AG08395 (cell line): Measurements from ENCODE around the gene PROKR1.
"Not testable (repeated sequence)": the region's sequence is repeated elsewhere in the genome, so short reads cannot be mapped to it uniquely, and the experiment has no call there.

Source experiments
- DNase-seq: peaks from one replicate; pipeline ENCODE4 v3.0.0; 2012; ENCODE audit warnings: mixed read lengths, low spot score

PROKR1 gene

DNA sequence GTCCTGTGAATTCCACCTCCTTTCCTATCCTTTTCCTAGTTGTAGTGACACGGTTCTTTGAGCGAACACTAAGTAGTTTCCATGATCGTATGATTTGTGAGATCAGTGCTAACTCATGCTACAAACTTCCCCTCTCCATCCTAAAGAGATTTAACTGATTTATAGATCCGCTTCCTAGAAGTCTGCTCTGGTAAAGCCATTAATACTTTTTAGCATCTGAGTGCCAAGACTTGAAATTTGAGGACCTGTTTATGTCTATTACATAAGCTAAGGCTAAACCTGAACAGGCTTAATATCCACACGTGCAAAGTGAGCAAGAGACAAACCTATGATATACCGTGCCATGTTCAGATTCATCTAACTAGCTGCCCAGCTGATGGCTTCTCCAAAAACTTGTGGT is 14.9 kb downstream of the PROKR1 start:
- DNase-seq: no peak

DNA sequence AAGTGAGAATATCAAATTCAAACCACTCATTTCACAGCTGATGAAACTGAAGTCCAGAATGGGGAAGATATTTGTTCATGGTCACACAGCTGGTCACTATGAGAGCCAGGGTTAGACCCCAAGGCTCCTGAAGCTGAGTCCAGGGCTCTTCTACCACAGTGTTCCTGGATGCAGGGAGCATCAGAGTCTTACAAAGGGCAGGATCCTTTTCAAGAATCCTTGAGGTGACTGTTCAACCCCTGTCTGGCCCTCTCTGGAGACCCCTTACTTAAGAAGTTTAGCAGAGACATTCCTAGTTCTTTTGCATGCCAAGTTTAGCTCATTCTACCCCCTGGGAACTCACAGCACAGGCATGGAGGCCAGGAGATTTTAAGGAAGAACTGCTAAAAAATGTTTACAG is 15.7 kb downstream of the PROKR1 start:
- DNase-seq: no peak

DNA sequence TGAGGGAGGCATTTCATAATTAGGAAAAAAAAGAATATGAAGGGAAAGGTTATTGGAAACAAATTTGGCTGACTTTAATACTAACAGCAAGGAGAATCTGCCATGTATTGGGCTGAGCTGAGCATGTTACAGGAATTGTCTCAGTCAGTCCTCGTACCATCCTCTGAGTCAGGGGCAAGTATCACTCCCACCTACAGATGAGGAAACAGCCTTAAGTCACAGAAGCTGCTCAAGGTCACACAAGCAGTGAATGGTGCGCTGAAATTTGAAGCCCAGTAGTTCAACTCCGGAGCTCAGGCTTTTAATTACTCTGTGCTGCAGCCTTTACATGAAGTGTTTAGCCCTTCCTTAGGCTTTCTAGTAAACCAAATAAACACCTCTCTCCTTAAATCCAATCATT is 17.3 kb downstream of the PROKR1 start:
- no peak for DNase-seq

DNA sequence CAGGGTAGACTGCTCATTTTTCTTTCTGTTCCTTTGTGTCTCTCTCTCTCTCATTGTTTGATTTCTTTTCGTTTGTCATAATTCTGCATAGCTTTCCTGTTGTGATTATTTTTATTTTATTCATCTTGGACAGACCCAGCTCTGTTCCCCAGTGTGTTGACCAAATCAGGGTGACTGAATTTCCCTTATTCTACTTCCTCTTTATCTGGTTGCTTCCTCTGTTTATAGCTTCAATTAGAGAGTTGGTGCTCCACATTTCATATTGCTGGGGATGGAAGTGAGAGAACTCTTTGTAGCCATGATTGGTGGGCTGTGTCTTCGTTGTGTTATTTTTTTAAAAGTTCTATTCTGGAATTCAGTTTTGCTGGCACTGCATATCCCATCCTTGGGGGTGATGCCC is 19.1 kb downstream of the PROKR1 start:
- DNase-seq: no peak

DNA sequence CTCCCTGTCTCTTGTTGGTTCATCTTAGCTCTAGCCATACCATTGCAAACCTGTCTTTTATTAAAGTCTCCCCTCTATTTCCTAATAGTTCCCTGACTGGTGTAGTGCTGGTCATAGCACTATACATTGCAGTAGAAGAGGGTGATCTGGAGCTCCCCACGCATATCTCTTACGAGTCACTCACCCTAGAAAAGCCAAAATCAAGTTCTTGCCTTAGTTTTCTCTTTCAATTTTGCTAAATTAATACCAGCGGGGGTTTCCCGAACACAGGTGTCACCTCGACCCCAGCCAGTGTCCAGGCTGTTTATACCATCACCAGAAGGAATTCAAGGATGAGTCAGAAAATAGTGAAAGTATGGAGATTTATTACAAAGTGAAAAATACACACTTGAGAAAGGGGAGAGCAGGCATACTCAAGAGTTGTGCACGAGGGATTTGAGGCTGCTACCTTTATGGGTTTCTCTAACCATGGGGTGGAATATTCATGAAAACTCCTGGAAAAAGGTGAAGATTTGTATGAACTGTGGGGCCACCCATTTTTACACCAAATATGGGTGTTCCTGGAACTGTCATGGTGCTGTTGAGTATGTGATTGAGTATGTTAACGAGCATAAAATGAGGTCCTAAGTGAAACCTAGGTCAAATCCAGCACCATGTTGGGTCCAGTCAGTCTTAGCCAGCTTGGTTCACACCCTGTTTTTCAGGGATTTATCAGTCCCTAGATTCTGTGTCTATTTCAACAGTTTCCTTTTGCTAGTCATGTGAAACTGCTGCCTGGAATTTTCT is 20.2 kb downstream of the PROKR1 start:
- DNase-seq: no peak

DNA sequence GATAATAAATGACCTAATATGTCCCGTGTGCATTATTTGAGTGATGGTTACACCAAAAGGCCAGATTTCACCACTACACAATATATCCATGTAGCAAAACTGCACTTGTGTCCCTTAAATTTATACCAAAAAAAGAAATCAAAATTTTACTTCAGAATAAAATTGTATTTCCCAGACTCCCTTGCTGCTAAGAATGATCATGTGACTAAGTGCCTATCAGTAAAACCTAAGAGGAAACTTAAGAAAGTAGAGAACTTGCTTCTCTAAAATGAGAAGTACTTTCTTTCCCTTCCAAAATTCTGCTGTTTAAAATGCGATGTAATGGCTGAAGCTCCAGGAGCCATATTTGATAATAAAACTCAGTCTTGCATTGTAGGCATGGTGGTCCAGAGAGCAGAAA is 24.0 kb downstream of the PROKR1 start:
- DNase-seq: no peak

DNA sequence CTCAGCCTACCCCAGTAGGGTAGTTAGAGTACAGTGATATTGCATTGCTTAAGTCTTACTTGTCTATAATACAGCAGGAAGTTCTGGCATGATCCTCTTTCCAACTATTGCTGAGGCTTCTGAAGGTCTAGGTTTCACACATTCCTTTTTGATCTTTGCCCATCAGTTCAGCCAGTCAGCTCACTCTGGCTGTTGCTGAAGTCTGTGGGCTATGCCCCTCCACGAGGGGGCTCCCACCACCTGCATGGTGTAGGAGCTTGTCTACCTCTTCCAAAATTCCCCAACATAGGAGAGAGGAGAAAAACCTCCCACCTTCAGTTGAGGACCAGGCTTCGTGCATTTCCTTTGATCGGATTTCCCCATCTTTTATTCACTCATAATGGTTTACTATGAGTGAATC is 26.3 kb downstream of the PROKR1 start:
- DNase-seq: no peak

DNA sequence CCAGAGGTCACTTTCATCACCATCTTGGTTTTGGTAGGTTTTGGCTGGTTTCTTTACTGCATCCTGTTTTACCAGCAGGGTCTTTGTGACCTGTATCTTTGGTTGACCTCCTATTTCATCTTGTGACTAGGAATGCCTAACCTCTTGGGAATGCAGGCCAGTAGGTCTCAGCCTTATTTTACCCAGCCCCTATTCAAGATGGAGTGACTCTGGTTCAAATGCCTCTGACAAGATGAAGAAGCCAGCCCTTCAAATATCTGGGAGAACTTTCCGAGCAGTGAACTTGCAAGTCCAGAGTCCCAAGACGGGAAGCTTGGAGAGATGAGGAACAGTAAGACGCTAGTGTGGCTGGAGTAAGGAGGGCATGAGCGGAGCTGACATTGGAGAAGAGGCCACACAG is 28.6 kb downstream of the PROKR1 start:
- DNase-seq: no peak

DNA sequence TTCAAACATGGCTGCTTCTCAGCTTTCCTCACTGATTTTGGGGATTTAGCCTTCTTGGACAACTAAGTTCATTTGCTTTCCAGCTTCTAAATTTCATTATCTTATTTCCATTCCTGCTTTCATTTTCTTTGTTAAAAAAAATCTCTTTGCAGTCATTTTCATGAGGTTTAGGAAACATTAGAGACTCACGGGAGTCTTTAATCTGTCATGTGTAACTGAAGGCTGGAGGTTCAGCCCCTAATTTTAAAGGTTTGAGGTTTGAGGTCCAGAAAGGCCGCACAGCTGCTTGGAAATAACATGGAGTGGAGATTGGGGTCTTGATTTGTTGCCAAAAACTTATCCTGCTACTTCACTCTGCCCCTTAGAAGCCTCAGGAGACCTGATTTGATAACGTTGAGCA is 30.3 kb downstream of the PROKR1 start:
- no peak for DNase-seq

DNA sequence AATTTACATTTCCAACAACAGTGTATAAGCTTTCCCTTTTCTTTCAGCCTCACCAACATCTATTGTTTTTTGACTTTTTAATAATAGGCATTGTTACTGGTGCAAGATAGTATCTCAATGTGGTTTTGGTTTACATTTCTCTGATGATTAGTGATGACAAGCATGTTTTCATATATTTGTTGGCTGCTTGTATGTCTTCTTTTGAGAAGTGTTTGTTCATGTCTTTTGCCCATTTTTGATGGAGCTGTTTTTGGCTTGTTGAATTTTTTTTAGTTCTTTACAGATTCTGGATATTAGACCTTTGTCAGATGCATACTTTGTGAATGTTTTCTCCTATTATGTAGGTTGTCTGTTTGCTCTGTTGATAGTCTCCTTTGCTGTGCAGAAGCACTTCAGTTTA is 32.1 kb downstream of the PROKR1 start:
- no peak for DNase-seq

DNA sequence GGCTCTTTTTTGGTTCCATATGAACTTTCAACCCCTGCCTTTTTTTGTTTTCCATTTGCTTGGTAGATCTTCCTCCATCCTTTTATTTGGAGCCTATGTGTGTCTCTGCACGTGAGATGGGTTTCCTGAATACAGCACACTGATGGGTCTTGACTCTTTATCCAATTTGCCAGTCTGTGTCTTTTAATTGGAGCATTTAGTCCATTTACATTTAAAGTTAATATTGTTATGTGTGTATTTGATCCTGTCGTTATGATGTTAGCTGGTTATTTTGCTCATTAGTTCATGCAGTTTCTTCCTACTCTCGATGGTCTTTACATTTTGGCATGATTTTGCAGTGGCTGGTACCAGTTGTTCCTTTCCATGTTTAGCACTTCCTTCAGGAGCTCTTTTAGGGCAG is 34.5 kb downstream of the PROKR1 start:
- not testable (repeated sequence) for DNase-seq

DNA sequence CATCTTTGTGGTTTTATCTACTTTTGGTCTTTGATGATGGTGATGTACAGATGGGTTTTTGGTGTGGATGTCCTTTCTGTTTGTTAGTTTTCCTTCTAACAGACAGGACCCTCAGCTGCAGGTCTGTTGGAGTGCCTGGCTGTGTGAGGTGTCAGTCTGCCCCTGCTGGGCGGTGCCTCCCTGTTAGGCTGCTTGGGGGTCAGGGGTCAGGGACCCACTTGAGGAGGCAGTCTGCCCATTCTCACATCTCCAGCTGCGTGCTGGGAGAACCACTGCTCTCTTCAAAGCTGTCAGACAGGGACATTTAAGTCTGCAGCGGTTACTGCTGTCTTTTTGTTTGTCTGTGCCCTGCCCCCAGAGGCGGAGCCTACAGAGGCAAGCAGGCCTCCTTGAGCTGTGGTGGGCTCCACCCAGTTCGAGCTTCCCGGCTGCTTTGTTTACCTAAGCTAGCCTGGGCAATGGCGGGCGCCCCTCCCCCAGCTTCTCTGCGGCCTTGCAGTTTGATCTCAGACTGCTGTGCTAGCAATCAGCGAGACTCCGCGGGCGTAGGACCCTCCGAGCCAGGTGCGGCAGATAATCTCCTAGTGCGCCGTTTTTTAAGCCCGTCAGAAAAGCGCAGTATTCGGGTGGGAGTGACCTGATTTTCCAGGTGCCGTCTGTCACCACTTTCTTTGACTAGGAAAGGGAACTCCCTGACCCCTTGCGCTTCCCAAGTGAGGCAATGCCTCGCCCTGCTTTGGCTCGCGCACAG is 36.0 kb downstream of the PROKR1 start:
- DNase-seq: not testable (repeated sequence)

DNA sequence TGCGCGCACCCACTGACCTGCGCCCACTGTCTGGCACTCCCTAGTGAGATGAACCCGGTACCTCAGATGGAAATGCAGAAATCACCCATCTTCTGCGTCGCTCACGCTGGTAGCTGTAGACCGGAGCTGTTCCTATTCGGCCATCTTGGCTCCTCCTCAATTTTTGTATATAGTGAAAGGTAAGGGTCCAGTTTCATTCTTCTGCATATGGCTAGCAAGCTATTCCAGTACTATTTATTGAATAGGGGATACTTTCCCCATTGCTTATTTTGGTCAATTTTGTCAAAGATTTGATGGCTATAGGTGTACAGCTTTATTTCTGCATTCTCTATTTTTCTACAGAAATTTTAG is 36.5 kb downstream of the PROKR1 start:
- DNase-seq: not testable (repeated sequence)

DNA sequence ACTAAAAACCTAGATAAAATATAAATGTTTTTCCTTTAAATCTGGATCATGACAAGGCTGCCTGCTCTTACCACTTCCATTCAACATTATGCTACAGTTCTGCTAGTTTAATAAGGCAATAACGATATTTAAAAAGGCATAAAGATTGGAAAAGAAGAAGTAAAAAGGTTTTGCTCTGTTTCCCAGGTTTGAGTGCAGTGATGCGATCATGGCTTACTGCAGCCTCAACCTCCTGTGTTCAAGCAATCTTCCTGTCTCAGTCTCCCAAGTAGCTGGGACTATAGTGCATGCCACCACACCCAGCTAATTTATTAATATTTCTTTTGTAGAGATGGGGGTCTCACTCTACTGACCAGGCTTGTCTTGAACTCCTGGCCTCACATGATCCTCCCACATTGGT is 40.8 kb downstream of the PROKR1 start:
- no peak for DNase-seq

DNA sequence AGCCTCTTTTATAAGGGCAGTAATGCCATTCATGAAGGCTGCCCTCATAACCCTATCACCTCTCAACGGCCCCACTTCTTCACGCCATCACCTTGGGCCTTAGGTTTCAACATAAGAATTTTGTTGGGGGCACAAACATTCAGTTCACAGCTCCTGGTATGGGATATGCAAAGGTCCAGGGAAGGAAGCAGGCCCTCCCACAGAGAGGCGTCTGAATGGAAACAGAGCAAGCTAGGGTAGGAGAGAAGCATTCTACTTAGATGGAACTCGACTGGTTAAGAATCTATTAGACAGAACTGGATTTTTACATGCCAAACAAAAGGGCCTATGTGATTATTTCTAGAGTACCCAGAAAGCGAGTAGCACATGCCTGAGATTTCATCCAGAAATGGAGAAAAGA is 42.8 kb downstream of the PROKR1 start:
- no peak for DNase-seq

DNA sequence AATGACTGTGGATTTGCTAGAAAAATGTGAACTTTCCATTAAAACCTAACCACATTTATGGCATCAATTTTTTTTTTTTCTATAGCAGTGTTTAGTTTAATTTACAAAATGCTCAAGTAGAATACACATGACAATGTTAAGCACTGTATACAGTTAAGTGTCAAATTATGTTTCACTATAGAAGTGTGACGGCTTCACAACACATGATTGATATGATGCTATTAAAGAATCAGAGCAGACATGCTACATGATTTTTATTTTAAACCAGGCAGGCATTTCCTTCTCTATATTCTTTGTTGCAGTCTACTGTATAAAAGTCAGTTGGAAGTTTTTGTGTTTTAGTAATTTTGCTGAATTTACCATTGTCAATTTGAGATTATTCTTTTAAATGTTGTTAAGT is 43.6 kb downstream of the PROKR1 start:
- no peak for DNase-seq

DNA sequence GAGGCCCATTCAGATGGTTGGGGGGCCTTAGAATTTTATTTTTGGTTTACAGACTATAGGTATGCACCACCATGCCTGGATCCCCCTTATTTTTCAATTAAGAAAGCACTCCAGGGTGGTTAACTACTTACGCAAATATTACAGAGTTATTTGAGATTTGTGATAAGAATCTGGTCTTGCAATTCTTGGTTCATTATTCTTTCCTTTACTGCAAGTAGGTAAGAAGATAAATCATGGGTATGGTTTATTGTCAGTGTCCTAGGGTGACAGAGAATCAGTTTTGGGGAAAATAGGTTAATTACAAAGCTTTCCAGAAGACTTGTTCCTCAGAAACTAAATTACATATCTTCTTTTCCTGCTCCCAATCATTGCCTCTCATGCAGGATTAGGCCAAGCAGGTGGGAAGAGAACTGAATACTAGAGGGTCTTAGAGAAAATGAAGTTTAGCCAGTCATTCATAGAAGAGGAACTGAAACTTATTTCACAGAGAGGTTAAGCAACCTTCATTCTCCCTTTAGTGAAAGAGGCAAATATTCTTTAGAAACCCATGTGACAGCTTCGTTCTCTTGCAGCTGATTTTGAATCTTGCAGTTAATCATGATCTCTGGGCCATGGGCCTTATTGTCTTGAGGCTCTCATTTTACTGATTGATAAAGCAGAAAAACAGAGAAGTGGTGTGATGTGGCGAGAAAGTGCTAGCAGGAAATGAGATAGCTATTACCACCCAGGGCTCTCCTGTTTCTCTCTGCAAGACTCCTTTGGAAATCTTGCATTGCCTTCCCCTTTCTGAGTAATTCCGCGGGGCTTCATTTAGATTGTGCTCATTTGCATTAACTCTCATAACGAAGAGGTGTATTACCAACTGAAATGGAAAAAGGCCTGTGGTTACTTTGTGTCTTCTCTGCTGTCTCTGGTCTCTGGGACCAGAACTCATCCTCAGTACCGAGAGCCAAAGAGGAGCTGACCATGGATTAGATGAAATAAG is 46.5 kb downstream of the PROKR1 start:
- DNase-seq: no peak

DNA sequence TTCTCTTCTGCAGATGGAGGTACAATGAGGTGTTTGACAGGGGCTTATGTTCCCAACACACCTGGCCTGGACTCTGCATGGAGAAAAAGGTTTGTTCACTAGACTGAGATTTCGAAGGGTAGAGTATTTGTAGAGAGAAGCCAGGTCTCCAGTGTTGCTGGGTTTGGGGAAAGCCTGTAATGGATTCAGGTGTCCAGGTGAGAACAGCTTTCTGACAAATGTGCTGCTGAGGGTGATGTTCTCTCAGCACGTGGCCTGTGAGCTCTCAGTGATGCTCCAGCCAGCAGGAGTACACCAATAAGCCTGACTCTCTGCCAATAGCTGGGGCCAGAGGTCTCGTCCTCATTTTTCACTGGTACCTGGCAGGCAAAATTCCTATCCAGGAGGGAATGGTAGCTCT is 47.5 kb downstream of the PROKR1 start:
- no peak for DNase-seq

DNA sequence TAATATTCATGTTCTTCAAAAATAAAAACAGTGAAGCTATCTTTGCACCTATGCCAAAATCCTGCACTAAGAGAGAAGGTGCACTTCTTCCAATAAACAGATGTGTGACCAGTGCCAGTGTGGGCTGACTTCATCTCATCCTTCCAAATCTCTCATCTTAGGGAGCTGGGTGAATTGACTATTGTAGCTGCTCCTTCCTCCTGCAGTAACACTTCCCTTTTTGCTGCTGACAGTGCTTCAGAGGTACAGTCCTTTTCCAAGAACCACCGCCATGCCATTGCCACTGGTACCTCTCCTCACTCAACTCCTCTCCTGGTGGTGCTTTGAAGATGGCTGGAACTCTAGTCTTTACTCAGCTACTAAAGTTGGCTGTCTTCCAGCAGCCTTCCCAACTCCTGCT is 49.1 kb downstream of the PROKR1 start:
- no peak for DNase-seq

DNA sequence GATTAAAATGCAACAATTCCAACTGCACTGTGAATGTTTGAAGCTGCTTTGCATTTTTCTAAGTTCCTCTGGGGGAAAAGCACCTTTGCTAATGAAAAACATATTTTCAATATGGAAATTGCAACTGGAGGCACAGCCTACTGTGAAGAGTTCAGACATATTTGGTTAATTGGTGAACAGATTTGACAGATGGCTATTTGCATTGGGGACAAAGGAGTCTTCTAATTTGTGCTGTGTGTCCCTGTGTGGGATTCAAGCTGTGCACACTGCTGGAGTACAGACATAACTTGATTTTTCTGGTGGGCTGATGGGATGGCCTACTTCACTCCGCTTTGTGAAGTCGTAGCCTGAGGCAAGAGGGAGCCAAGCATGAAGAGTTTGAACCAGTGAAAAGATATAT is 50.6 kb downstream of the PROKR1 start:
- DNase-seq: no peak

DNA sequence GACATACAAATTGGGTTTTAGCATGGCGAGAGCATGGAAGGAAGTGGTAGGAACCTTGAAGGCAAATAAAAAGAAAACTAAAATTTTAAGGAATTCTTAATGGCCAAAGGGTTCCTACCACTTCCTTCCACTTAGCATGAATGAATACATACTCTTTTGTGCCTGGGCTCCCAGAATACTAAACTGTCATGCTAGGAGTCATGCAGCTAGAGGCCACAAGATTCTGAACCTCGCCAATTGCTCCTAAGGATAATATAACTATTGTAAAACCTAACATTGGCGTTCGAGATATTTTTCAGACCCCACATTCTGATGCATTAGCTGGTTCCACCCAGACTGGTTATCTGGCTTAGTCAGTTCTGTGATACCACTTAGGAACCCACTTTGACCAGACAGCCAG is 52.6 kb downstream of the PROKR1 start:
- no peak for DNase-seq

DNA sequence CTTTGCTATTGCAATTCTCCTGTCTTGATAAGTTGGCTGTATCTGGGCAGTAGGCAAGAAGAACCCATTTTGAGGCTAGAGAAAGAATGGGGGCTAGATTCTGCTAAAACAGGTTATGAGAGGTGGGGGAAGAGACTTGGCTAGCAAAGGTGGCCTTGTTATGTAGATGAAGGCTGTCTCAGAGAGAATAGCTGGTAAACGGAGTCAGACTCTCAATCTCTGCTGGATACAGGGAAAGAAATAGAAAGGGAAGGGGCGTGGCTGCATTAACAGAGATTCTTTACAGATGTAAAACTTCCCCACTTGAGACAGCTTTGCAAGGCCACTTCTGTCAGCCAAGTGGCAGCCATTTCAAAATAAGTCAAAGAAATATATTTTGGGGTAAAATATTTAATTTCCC is 53.2 kb downstream of the PROKR1 start:
- DNase-seq: no peak
